ENCODE data around the gene MEGF10.
"Not testable (repeated sequence)": the region's sequence is repeated elsewhere in the genome, so short reads cannot be mapped to it uniquely, and the experiment has no call there.

Gene MEGF10

GRCh38 chr5:127298036-127298429 is 7.4 kb downstream of the MEGF10 start:
- DNase-seq (ENCODE audit: low spot score), result no peak

- DNase-seq (ENCODE audit: low spot score), result no peak
Observed at GRCh38 chr5:127298656-127299055, 8.1 kb downstream of the MEGF10 start.

- no peak for DNase-seq (ENCODE audit: low spot score)
Observed at GRCh38 chr5:127299678-127300077, 9.1 kb downstream of the MEGF10 start.

DNA sequence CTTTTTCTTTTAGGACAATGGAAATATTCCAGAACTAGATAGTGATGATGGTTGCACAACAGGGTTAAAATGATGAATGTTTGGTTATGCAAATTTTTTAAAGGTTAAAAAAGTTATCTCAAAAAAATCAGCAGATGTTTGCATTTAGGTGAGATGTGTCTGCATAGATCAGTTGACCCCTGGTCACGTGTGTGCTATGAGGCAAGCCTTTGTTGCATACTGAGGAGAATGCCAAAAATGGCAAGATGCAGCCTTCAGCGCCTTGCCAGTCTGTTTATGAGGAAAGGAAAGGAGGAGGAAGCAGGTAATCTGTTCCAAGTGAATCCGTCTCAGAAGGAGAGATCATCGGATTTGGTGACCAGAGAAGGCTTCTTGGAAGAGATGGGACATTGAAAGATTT is 11.9 kb downstream of the MEGF10 start:
- no peak for DNase-seq (ENCODE audit: low spot score)

DNA sequence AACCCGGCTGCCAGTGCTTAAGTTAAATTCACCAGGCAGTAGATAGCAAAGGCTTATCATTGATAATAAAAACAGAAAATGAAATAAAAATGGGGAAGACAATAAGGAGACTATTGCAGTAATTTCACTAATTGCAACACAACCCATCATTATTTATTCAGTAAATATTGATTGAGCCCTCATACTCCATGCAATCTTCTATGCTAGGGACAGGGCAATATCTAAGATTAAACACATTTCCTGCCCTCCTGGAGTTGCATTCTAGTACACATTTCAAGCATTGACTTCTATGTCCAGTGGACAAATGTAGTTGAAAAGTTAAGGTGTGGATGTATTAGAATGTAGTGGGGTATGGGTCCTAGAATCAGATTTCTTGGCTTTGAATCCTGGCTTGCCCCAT is 12.8 kb downstream of the MEGF10 start:
- no peak for DNase-seq (ENCODE audit: low spot score)

DNA sequence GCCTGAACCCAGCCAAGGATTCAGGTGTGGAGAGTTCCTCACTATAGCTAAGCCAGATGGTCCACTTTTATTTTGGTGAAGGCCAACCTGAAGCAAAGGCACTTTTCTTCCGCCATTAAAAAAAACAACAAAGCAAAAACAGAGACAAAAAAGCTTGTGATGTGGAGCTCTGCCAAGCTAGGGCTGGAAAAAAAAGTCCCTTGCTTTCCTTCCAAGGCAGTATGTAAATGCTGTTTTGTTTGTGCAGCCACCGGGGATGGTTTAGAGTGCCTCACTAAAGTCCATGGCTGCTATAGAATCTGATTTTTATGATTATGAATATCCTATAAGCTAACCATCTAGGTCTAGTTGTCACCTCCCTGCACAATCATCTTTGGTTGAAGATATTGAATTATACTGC is 14.9 kb downstream of the MEGF10 start:
- no peak for DNase-seq (ENCODE audit: low spot score)

DNA sequence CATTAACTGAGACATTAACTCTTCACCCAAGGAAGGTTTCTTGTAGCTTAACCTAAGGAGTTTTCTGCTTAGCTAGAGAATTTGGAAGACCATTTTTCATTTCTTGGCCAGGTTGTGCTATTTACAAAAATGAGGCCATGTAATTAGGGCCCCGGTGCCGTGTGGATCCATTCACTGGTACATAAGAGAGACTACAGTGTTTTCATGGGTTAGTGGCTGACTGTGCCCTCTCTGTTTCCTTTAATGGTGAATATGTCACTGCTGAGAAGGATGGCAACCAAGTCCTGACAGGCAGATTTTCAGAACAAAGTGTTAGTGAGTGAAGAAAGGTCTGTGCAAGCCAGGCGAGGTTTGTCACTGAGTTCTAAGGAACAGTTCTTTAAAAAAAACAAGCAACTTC is 15.4 kb downstream of the MEGF10 start:
- DNase-seq (ENCODE audit: low spot score), result no peak

DNA sequence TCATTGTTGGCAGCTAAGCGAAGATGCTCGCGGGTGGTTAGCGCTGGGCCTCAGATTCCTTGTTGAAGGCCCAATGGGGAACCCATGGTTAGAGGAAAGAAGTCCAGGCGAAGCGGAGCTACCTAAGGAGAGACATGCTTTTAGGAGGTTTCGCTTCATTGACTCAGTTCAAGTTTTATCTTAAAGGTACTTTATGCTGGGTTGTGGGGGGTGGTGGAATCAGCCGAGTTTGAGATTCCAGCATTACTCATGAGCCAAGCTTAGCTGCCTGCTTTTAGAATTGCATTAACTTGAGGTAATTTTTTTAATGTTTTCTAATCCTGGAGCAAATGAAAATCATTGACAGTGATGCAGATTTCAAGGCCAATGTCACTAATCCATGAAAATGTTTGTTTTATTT is 16.1 kb downstream of the MEGF10 start:
- DNase-seq (ENCODE audit: low spot score), result no peak

GRCh38 chr5:127307868-127308267 is 17.3 kb downstream of the MEGF10 start:
- peak; percentile 34 for DNase-seq (ENCODE audit: low spot score)

- DNase-seq (ENCODE audit: low spot score), result not testable (repeated sequence)
Observed at GRCh38 chr5:127308325-127308724, 17.7 kb downstream of the MEGF10 start.

- no peak for DNase-seq (ENCODE audit: low spot score)
Observed at GRCh38 chr5:127308945-127309344, 18.3 kb downstream of the MEGF10 start.

GRCh38 chr5:127311349-127311748 is 20.8 kb downstream of the MEGF10 start:
- no peak for DNase-seq (ENCODE audit: low spot score)

DNA sequence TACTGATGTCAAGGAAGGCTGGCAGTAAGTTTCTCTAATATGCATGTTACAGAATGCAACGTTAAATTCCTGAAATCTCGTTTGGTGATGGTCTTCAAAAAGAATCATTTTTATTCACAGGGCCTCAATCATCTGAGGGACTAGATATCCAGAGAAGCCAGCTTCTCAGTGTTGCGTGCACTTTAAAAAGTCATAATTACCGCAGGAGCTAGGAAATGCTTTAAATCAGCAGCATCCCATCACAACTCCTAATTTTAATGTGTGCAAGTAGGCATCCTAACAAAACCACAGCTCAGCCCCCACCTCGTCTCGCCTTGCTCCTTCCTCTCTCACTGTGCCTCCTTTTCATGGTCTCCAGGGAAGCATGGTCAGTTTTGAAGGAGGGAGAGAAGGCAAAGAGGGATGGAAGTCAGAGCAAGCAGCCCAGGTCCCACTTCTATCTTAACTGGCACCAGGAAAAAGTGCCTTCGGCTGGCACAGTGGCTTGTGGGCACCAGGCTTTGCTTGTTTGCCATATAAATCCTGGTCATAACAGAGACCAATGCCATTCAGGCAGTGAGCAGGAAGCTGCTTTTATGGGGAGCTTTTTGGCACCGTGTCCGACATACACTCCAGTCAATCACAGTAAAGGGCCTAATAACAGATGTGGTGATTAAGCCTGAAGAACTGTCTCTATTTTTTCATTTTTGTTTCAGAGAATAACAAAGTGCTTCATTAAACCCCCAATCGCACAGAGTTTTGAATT is 21.4 kb downstream of the MEGF10 start:
- DNase-seq (ENCODE audit: low spot score), result no peak

DNA sequence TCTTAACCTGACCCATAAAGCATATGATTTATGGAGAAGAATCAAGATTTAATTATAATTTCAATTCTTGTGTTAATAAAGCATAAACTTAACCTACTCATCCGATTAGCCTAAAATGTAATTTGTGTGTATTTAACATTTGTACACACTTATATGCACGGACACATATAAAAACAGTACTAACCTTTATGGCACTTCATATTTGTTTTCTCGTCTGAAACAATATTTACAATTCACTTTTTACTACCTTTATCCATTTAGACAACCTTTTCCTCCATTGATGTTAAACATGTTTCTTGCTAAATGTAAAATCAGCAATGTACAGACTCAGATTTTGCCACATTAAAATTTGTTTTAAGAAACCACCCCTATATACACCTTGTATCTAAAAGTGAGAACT is 22.8 kb downstream of the MEGF10 start:
- DNase-seq (ENCODE audit: low spot score), result no peak

DNA sequence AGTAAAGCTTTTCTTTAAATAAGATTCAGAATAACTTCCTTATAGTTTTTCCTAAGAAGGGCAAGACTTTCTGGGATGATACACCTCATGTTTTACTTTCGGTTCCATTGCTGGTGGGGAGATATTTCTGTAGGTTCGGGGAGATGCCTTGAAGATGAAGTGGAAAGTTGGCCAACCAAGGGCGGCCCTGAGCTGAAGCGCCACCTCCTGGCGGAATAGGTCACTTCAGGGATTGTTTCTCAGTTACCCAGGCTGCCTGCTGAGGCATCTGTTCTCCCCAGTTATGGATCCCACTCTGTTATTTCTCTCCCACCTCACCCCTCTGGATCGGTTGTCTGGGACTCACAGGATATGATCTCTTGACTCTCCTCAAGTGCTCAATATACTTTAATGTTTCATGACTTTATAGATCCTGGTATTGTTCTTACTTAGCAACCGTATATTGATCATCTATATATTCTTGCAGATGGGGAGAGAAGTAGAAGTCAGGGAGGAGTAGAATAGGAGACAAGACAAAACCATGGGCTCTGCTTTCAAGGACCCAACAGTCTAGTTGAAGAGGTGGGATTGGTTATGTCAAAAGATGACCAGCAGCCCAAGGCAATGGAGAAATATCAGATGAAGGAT is 23.4 kb downstream of the MEGF10 start:
- DNase-seq (ENCODE audit: low spot score), result peak; percentile 78

- no peak for DNase-seq (ENCODE audit: low spot score)
Observed at GRCh38 chr5:127316011-127316410, 25.4 kb downstream of the MEGF10 start.

DNA sequence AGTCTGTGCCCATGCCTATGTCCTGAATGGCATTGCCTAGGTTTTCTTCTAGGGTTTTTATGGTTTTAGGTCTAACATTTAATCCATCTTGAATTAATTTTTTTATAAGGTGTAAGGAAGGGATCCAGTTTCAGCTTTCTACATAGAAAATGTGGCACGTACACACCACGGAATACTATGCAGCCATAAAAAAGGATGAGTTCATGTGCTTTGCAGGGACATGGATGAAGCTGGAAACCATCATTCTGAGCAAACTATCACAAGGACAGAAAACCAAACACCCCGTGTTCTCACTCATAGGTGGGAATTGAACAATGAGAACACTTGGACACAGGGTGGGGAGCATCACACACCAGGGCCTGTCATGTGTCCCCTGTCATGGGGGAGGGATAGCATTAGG is 26.8 kb downstream of the MEGF10 start:
- DNase-seq (ENCODE audit: low spot score), result not testable (repeated sequence)

- DNase-seq (ENCODE audit: low spot score), result peak; percentile 18
Observed at GRCh38 chr5:127320032-127320965, 29.7 kb downstream of the MEGF10 start.

DNA sequence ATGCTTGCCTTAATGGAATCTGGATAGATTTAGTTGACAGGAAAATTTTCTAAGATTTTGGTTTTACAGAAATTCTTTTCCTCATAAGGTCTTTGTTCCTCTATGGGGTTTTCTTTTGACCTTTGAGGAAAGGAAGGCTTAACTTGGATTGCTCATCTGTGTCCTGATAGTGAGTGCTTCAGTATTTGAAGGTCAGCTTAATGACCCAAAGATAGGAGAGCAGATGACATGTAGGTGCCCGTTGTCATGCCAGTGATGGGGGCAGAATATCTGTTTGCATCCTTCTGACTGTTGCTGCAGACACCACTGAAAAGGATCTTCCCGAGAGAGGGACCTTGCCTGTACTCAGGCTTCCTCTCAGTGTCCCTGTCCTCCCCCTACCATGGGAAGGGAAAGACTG is 30.9 kb downstream of the MEGF10 start:
- no peak for DNase-seq (ENCODE audit: low spot score)

DNA sequence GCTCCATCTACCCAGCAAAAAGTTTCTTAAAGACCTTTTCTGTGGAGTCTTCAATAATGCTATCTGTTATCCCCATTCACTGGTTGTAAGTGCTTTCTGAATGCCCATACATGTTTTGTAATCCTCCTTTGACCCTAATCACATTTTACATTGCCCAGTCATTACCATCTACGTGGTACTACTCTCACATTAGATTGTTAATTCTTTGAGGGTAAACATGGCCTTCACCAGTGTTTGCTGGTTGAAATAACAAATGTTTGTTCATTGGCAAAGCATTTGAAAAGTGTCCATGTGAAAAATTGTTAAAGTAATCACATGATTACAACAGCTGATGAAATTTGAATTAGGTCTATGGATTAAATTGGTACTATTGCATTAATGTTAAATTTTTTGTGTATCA is 31.8 kb downstream of the MEGF10 start:
- DNase-seq (ENCODE audit: low spot score), result no peak

GRCh38 chr5:127324756-127325155 is 34.2 kb downstream of the MEGF10 start:
- DNase-seq (ENCODE audit: low spot score), result no peak

- no peak for DNase-seq (ENCODE audit: low spot score)
Observed at GRCh38 chr5:127326431-127326830, 35.8 kb downstream of the MEGF10 start.
